Measurements from ENCODE around the gene PIK3AP1. TPM values are rescaled to one million over a fixed set of nuclear protein-coding genes. Genes with fewer than 3 reads are reported as not detected.

PIK3AP1 gene
- total and polyA plus RNA-seq, 2 of the 13 experiments (the other 11 are each of a cell fraction or from before 2014, with no cell fraction given) = 3.6 to 13.8 TPM

DNA sequence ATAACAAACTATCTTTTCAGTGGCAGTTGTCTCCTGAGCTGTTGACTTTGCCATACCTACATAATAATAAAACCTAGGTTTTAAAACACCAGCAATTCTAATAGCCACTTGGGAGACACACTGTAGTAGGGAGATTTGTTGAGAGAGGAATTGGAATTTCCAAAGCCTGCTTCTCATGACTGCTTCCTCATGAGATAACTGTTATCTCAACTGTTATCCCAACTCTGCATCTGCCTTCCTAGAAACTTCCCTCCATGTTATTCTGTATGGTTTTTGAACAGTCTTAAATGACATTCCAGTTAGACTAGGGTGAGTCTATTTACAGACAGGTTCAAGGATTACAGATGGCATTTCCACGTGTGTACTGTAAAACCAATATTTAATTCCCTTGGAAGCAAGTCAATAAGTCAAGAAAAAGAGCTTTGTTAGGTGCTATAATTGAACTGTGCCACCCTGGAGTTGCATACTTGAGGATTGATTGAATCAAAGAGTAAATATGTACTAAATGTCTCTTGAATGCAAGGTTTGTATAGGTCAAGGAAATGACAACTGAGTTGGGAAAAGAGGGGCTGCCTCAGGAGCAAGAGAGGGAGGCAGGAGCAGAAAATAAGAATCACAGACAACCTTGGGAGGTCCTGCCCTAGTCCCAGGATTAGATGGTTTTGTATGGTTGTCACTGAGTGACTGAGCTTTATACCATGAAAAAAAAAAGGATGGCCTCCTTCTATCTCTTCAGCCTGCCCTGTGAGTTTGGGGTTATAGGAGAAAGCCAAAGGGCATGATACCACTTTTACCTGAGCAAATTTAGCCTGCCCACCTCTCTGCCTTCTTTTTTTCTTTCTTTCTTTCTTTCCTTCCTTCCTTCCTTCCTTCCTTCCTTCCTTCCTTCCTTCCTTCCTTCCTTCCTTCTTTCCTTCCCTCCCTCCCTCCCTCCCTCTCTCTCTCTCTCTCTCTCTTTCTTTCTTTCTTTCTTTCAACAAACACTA is 123.6 kb downstream of the PIK3AP1 start (continued):
- TF ChIP-seq SRSF9 (IDR thresholded peaks at IDR 0.05; ENCODE audit: borderline replicate concordance, insufficient read depth, low read depth, low read length, poor library complexity, severe bottlenecking) (no peak), U2AF1 (optimal IDR thresholded peaks at IDR 0.05; ENCODE audit: low read depth, low read length) (no peak), ONECUT2 (CRISPR knock-in tag; IDR thresholded peaks at IDR 0.05) (peak; percentile 84), ZNF44 (CRISPR knock-in tag; IDR thresholded peaks at IDR 0.05) (no peak), ZNF225 (CRISPR knock-in tag; IDR thresholded peaks at IDR 0.05) (no peak), ZNF569 (CRISPR knock-in tag; IDR thresholded peaks at IDR 0.05; ENCODE audit: borderline replicate concordance) (no peak), HDAC1 (CRISPR knock-in tag; IDR thresholded peaks at IDR 0.05) (peak; percentile 37), ZMYM4 (CRISPR knock-in tag; IDR thresholded peaks at IDR 0.05) (no peak), ZBTB1 (CRISPR knock-in tag; IDR thresholded peaks at IDR 0.05; ENCODE audit: borderline replicate concordance) (no peak), ZMYM3 (CRISPR knock-in tag; IDR thresholded peaks at IDR 0.05) (no peak), ZNF790 (CRISPR knock-in tag; IDR thresholded peaks at IDR 0.05; ENCODE audit: borderline replicate concordance) (no peak), ZNF432 (CRISPR knock-in tag; IDR thresholded peaks at IDR 0.05; ENCODE audit: borderline replicate concordance) (no peak)
- TF ChIP-seq, protein P1, sequence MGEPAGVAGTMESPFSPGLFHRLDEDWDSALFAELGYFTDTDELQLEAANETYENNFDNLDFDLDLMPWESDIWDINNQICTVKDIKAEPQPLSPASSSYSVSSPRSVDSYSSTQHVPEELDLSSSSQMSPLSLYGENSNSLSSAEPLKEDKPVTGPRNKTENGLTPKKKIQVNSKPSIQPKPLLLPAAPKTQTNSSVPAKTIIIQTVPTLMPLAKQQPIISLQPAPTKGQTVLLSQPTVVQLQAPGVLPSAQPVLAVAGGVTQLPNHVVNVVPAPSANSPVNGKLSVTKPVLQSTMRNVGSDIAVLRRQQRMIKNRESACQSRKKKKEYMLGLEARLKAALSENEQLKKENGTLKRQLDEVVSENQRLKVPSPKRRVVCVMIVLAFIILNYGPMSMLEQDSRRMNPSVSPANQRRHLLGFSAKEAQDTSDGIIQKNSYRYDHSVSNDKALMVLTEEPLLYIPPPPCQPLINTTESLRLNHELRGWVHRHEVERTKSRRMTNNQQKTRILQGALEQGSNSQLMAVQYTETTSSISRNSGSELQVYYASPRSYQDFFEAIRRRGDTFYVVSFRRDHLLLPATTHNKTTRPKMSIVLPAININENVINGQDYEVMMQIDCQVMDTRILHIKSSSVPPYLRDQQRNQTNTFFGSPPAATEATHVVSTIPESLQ (CRISPR knock-in tag; conservative IDR thresholded peaks at IDR 0.05) = no peak
- TF ChIP-seq, protein P2, sequence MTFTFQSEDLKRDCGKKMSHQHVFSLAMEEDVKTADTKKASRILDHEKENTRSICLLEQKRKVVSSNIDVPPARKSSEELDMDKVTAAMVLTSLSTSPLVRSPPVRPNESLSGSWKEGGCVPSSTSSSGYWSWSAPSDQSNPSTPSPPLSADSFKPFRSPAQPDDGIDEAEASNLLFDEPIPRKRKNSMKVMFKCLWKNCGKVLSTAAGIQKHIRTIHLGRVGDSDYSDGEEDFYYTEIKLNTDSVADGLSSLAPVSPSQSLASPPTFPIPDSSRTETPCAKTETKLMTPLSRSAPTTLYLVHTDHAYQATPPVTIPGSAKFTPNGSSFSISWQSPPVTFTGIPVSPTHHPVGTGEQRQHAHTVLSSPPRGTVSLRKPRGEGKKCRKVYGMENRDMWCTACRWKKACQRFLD (CRISPR knock-in tag; IDR thresholded peaks at IDR 0.05; ENCODE audit: borderline replicate concordance) = no peak
- TF ChIP-seq, protein P3, sequence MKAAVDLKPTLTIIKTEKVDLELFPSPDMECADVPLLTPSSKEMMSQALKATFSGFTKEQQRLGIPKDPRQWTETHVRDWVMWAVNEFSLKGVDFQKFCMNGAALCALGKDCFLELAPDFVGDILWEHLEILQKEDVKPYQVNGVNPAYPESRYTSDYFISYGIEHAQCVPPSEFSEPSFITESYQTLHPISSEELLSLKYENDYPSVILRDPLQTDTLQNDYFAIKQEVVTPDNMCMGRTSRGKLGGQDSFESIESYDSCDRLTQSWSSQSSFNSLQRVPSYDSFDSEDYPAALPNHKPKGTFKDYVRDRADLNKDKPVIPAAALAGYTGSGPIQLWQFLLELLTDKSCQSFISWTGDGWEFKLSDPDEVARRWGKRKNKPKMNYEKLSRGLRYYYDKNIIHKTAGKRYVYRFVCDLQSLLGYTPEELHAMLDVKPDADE (CRISPR knock-in tag; IDR thresholded peaks at IDR 0.05) = no peak
- TF ChIP-seq, protein P4, sequence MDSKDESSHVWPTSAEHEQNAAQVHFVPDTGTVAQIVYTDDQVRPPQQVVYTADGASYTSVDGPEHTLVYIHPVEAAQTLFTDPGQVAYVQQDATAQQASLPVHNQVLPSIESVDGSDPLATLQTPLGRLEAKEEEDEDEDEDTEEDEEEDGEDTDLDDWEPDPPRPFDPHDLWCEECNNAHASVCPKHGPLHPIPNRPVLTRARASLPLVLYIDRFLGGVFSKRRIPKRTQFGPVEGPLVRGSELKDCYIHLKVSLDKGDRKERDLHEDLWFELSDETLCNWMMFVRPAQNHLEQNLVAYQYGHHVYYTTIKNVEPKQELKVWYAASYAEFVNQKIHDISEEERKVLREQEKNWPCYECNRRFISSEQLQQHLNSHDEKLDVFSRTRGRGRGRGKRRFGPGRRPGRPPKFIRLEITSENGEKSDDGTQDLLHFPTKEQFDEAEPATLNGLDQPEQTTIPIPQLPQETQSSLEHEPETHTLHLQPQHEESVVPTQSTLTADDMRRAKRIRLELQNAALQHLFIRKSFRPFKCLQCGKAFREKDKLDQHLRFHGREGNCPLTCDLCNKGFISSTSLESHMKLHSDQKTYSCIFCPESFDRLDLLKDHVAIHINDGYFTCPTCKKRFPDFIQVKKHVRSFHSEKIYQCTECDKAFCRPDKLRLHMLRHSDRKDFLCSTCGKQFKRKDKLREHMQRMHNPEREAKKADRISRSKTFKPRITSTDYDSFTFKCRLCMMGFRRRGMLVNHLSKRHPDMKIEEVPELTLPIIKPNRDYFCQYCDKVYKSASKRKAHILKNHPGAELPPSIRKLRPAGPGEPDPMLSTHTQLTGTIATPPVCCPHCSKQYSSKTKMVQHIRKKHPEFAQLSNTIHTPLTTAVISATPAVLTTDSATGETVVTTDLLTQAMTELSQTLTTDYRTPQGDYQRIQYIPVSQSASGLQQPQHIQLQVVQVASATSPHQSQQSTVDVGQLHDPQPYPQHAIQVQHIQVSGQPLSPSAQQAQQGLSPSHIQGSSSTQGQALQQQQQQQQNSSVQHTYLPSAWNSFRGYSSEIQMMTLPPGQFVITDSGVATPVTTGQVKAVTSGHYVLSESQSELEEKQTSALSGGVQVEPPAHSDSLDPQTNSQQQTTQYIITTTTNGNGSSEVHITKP (CRISPR knock-in tag; IDR thresholded peaks at IDR 0.05; ENCODE audit: low read depth) = no peak
- TF ChIP-seq, protein P5, sequence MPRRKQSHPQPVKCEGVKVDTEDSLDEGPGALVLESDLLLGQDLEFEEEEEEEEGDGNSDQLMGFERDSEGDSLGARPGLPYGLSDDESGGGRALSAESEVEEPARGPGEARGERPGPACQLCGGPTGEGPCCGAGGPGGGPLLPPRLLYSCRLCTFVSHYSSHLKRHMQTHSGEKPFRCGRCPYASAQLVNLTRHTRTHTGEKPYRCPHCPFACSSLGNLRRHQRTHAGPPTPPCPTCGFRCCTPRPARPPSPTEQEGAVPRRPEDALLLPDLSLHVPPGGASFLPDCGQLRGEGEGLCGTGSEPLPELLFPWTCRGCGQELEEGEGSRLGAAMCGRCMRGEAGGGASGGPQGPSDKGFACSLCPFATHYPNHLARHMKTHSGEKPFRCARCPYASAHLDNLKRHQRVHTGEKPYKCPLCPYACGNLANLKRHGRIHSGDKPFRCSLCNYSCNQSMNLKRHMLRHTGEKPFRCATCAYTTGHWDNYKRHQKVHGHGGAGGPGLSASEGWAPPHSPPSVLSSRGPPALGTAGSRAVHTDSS (CRISPR knock-in tag; conservative IDR thresholded peaks at IDR 0.05) = no peak
